PFSK-1 (cell line): ENCODE results near the gene SPAST.

Experiments
- FOXP2 ChIP-seq: optimal IDR thresholded peaks from 2 replicates; pipeline ENCODE3; 2011; ENCODE audit warnings: borderline replicate concordance, control low read depth, inconsistent platforms; ENCODE audit not compliant: insufficient read depth; ENCODE audit errors: extremely low read length, extremely low read depth
- POLR2AphosphoS5 ChIP-seq: IDR thresholded peaks from 2 replicates; pipeline ENCODE4 v1.6.1; 2012; ENCODE audit warnings: low read depth, mild to moderate bottlenecking, control low read depth, low read length, moderate library complexity
- SIN3A ChIP-seq: IDR thresholded peaks from 2 replicates; pipeline ENCODE4 v1.6.1; 2012; ENCODE audit warnings: mild to moderate bottlenecking, low read length, moderate library complexity, borderline replicate concordance; ENCODE audit not compliant: insufficient read depth
- TAF1 ChIP-seq: IDR thresholded peaks from 2 replicates; pipeline ENCODE4 v1.6.1; 2012; ENCODE audit warnings: low read length, control low read depth, borderline replicate concordance; ENCODE audit not compliant: insufficient read depth
- TF ChIP-seq, protein P1 (sequence below), 2 experiments: IDR thresholded peaks; 2 replicates each; pipeline versions ENCODE4 v1.6.1 to v1.8.0; 2011 to 2012; ENCODE audit warnings: low read depth in 2 of 2, low read length in 2 of 2, control low read depth in 1 of 2, inconsistent platforms in 1 of 2, mild to moderate bottlenecking in 1 of 2, moderate library complexity in 1 of 2; ENCODE audit not compliant: insufficient read depth in 1 of 2

The SPAST gene

DNA sequence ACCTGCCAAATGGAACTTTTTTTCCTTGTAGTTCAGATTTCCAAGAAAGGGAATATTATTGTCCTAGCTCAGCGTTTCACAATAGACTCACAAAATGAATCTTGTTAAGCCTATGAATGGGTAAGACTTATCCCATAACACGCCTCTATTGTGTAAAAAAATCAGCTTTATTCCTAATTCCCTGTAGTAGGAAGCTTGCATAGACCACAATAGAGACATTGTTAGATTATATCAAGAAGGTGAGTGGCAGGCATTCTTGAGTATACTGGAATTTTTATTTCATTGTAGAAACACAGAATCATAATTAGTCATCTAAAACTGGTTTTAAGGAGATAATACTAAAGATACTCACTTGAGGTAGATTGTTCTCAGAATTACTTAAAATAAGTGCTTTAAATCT, 55.8 kb downstream of the SPAST start:
- TF ChIP-seq FOXP2 (no peak), SIN3A (no peak), POLR2AphosphoS5 (no peak), TAF1 (no peak)
- TF ChIP-seq, protein P1, sequence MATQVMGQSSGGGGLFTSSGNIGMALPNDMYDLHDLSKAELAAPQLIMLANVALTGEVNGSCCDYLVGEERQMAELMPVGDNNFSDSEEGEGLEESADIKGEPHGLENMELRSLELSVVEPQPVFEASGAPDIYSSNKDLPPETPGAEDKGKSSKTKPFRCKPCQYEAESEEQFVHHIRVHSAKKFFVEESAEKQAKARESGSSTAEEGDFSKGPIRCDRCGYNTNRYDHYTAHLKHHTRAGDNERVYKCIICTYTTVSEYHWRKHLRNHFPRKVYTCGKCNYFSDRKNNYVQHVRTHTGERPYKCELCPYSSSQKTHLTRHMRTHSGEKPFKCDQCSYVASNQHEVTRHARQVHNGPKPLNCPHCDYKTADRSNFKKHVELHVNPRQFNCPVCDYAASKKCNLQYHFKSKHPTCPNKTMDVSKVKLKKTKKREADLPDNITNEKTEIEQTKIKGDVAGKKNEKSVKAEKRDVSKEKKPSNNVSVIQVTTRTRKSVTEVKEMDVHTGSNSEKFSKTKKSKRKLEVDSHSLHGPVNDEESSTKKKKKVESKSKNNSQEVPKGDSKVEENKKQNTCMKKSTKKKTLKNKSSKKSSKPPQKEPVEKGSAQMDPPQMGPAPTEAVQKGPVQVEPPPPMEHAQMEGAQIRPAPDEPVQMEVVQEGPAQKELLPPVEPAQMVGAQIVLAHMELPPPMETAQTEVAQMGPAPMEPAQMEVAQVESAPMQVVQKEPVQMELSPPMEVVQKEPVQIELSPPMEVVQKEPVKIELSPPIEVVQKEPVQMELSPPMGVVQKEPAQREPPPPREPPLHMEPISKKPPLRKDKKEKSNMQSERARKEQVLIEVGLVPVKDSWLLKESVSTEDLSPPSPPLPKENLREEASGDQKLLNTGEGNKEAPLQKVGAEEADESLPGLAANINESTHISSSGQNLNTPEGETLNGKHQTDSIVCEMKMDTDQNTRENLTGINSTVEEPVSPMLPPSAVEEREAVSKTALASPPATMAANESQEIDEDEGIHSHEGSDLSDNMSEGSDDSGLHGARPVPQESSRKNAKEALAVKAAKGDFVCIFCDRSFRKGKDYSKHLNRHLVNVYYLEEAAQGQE (IDR thresholded peaks at IDR 0.05; ENCODE audit: insufficient read depth in 1 of 2, low read depth in 2 of 2, low read length in 2 of 2) = no peak

DNA sequence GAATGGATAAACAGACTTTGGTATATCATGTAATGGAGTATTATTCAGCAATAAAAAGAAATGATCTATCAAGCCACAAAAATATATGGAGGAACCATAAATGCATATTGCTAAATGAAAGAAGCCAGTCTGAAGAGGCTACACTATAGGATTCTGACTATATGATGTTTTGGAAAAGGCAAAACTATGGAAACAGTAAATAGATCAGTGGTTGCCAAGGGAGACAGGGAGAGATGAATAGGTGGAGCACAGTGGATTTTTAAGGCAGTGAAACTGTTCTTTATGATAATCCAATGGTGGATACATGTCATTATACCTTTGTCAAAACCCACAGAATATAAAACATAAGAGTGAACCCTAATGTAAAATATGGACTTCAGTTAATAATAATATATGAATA, 61.3 kb downstream of the SPAST start:
- TF ChIP-seq TAF1 (no peak), SIN3A (no peak), POLR2AphosphoS5 (no peak), FOXP2 (no peak)
- TF ChIP-seq, protein P1 (IDR thresholded peaks at IDR 0.05; ENCODE audit: insufficient read depth in 1 of 2, low read depth in 2 of 2, low read length in 2 of 2) = no peak

DNA sequence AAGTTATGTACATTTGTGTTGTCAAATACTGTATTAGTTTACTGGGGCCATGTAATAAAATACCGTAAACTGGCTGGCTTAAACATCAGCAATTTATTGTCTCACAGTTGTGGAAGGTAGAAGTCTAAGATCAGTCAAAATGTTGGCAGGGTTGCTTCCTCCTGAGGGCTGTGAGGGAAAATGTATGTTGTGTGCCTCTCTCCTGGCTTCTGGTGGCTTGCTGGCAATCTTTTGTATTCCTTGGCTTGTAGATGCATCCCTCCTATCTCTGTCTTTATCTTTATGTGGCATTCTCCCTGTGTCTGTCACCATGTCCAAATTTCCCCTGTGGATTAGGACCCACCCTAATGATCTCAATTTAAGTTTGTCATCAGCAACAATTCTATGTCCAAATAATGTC, 65.3 kb downstream of the SPAST start:
- TF ChIP-seq TAF1 = no peak
- no peak for TF ChIP-seq POLR2AphosphoS5
- no peak for TF ChIP-seq FOXP2
- no peak for TF ChIP-seq SIN3A
- TF ChIP-seq, protein P1 (IDR thresholded peaks at IDR 0.05; ENCODE audit: insufficient read depth in 1 of 2, low read depth in 2 of 2, low read length in 2 of 2) = no peak

DNA sequence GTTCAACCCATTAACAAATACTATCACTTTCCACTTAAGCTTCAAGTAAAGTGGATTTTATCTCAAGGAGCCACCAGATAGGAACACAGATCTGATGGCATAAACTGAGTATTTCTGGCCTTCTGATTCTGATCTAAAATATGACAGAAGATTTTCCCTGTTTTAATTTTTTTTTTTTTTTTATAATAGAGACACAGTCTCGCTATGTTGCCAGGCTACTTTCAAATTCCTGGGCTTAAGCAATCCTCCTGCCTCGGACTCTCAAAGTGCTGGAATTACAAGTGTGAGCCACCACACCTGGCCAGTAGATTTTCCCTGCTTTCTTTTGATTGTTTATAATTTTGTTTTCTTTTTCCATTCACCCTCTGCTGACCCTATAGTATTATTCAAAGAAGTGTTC, 65.7 kb downstream of the SPAST start:
- TF ChIP-seq, protein P1 (IDR thresholded peaks at IDR 0.05; ENCODE audit: insufficient read depth in 1 of 2, low read depth in 2 of 2, low read length in 2 of 2) = no peak
- no peak for TF ChIP-seq POLR2AphosphoS5
- no peak for TF ChIP-seq FOXP2
- no peak for TF ChIP-seq TAF1
- no peak for TF ChIP-seq SIN3A

DNA sequence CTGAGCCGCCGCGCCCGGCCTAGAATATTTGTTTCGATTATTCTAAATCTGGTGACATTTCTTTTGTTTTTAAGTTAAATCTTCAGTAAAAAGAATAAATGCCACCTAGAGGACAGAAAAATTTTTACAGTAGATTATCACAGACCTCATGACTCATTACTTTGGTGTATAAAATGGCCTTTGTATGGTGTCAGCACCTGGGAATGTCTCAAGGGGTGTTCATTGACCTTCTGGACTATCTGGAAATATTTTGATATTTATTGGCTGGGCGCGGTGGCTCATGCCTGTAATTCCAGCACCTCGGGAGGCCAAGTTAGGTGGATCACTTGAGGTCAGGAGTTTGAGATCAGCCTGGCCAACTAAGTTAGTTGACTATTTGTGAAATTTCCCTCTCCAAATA, 72.1 kb downstream of the SPAST start:
- TF ChIP-seq, protein P1 (IDR thresholded peaks at IDR 0.05; ENCODE audit: insufficient read depth in 1 of 2, low read depth in 2 of 2, low read length in 2 of 2) = no peak
- TF ChIP-seq FOXP2 (no peak), POLR2AphosphoS5 (no peak), SIN3A (no peak), TAF1 (no peak)
